A549 (cell line): ENCODE results near the gene GLRA3.

Experiments
- CTCF ChIP-seq: fragments of >200 bp; sonication (Bioruptor Twin); formaldehyde crosslinking; IDR thresholded peaks from 3 replicates; pipeline ENCODE4 v1.5.1; 2016
- EP300 ChIP-seq, 2 experiments: fragments of >200 bp; sonication (Bioruptor Twin); formaldehyde crosslinking; IDR thresholded peaks; 2 replicates in 1 of 2; 3 replicates in 1 of 2; pipeline ENCODE4 v1.6.1; 2016 to 2017
- MAZ ChIP-seq: fragments of 150-350 bp; IDR thresholded peaks from 2 replicates; pipeline ENCODE4 v1.6.1; 2014; ENCODE audit warnings: antibody characterized with exemption, low read depth, low read length, borderline replicate concordance
- POLR2A ChIP-seq: IDR thresholded peaks from 2 replicates; pipeline ENCODE4 v1.6.1; 2012; ENCODE audit warnings: mild to moderate bottlenecking, low read length
- RAD21 ChIP-seq, 2 experiments: fragments of >200 bp in 1 of 2; sonication (Bioruptor Twin) in 1 of 2; formaldehyde crosslinking in 1 of 2; IDR thresholded peaks in 1 of 2; conservative IDR thresholded peaks in 1 of 2; 2 replicates in 1 of 2; 3 replicates in 1 of 2; pipeline ENCODE4 v1.6.1; 2012 to 2018; ENCODE audit warnings: inconsistent platforms in 1 of 2

GRCh38 chr4:174646326-174646725 lies 182.7 kb downstream of the GLRA3 start:
- no peak for TF ChIP-seq CTCF
- TF ChIP-seq POLR2A = no peak
- TF ChIP-seq RAD21 (conservative IDR thresholded peaks at IDR 0.05 in 1 of 2, IDR thresholded peaks at IDR 0.05 in 1 of 2) = no peak
- no peak for TF ChIP-seq MAZ
- no peak for TF ChIP-seq EP300 (IDR thresholded peaks at IDR 0.05)
